WTC11 (cell line): ENCODE results near the gene ZNF280D. TPM values are rescaled to one million over a fixed set of nuclear protein-coding genes. Genes with fewer than 3 reads are reported as not detected.

Experiments
- ATAC-seq: fragments of 200-7000 bp; cut with Tn5 transposase; 2 replicates; pipeline ENCODE4 v1.10.0; 2021; ENCODE audit warnings: mild to moderate bottlenecking, moderate library complexity
- CTCF ChIA-PET: fragments of 300-600 bp; sonication (Branson Sonifier 250); formaldehyde crosslinking; loops from one replicate; lab custom pipeline; 2021; ENCODE audit warnings: antibody characterized with exemption; lab: Charles Lee
- POLR2A ChIA-PET: fragments of 350-600 bp; sonication (Branson Sonifier 250); formaldehyde crosslinking; loops from one replicate; lab custom pipeline; 2021; ENCODE audit warnings: antibody characterized with exemption; lab: Charles Lee
- DNase-seq: peaks from one replicate; pipeline ENCODE4 v3.0.0; 2021; ENCODE audit warnings: low spot score
- H3K27ac Mint-ChIP-seq: 2 replicates; pipeline ENCODE4 v1.8.0; 2021; ENCODE audit warnings: mixed read lengths
- H3K27me3 Mint-ChIP-seq: 2 replicates; pipeline ENCODE4 v1.8.0; 2021; ENCODE audit warnings: low read depth, mild to moderate bottlenecking, moderate library complexity, mixed read lengths
- H3K36me3 Mint-ChIP-seq: 2 replicates; pipeline ENCODE4 v1.8.0; 2021; ENCODE audit warnings: mixed read lengths
- H3K4me1 Mint-ChIP-seq: 2 replicates; pipeline ENCODE4 v1.8.0; 2022; ENCODE audit warnings: mixed read lengths
- H3K4me3 Mint-ChIP-seq: 2 replicates; pipeline ENCODE4 v1.8.0; 2021; ENCODE audit warnings: mild to moderate bottlenecking, moderate library complexity, mixed read lengths
- H3K9me3 Mint-ChIP-seq: 2 replicates; pipeline ENCODE4 v1.8.0; 2021; ENCODE audit warnings: mixed read lengths
- CBFB ChIP-seq: sonication (generic); formaldehyde crosslinking; IDR thresholded peaks from 2 replicates; pipeline ENCODE4 v1.8.1; 2022; ENCODE audit warnings: mild to moderate bottlenecking, low read depth, missing genetic modification reagents
- ESRRA ChIP-seq: sonication (generic); formaldehyde crosslinking; IDR thresholded peaks from 2 replicates; pipeline ENCODE4 v1.8.1; 2022; ENCODE audit warnings: mild to moderate bottlenecking, missing genetic modification reagents, borderline replicate concordance
- GABPB1 ChIP-seq: sonication (generic); formaldehyde crosslinking; IDR thresholded peaks from 2 replicates; pipeline ENCODE4 v1.8.1; 2023; ENCODE audit warnings: mild to moderate bottlenecking, missing genetic modification reagents
- IRF2 ChIP-seq: sonication (generic); formaldehyde crosslinking; IDR thresholded peaks from 2 replicates; pipeline ENCODE4 v1.8.0; 2022; ENCODE audit warnings: low read depth, missing genetic modification reagents, borderline replicate concordance
- MXD4 ChIP-seq: fragments of 250-450 bp; sonication (Bioruptor Pico); IDR thresholded peaks from 2 replicates; pipeline ENCODE4 v1.8.0; 2021; ENCODE audit warnings: mild to moderate bottlenecking, moderate library complexity, borderline replicate concordance
- OVOL2 ChIP-seq: fragments of 250-450 bp; sonication (Bioruptor Pico); IDR thresholded peaks from 2 replicates; pipeline ENCODE4 v1.9.0; 2021; ENCODE audit warnings: mild to moderate bottlenecking, borderline replicate concordance
- TEAD4 ChIP-seq: sonication (generic); formaldehyde crosslinking; IDR thresholded peaks from 2 replicates; pipeline ENCODE4 v1.8.0; 2022; ENCODE audit warnings: mild to moderate bottlenecking, missing genetic modification reagents
- ZNF317 ChIP-seq: sonication (generic); formaldehyde crosslinking; IDR thresholded peaks from 2 replicates; pipeline ENCODE4 v1.8.1; 2023; ENCODE audit warnings: low read depth, mild to moderate bottlenecking, moderate library complexity, missing genetic modification reagents, borderline replicate concordance
- total RNA-seq: library from RNA; stranded (reverse); gene quantifications from 3 replicates; pipeline ENCODE4 v1.2.3, GENCODE V29; 2021
- TF ChIP-seq, protein P1 (sequence below): sonication (generic); formaldehyde crosslinking; IDR thresholded peaks from 2 replicates; pipeline ENCODE4 v1.8.0; 2022; ENCODE audit warnings: mild to moderate bottlenecking, missing genetic modification reagents
- TF ChIP-seq, protein P2 (sequence below): sonication (generic); formaldehyde crosslinking; IDR thresholded peaks from 2 replicates; pipeline ENCODE4 v1.8.1; 2022; ENCODE audit warnings: mild to moderate bottlenecking, moderate library complexity, missing genetic modification reagents
- TF ChIP-seq, protein P3 (sequence below): fragments of 250-450 bp; sonication (Bioruptor Pico); IDR thresholded peaks from 2 replicates; pipeline ENCODE4 v1.8.0; 2021; ENCODE audit warnings: mild to moderate bottlenecking
- TF ChIP-seq, protein P4 (sequence below): fragments of 250-450 bp; sonication (Bioruptor Pico); IDR thresholded peaks from 2 replicates; pipeline ENCODE4 v1.9.0; 2021; ENCODE audit warnings: mild to moderate bottlenecking
- TF ChIP-seq, protein P5 (sequence below): fragments of 250-450 bp; sonication (Bioruptor Pico); IDR thresholded peaks from 2 replicates; pipeline ENCODE4 v1.9.0; 2021; ENCODE audit warnings: mild to moderate bottlenecking, borderline replicate concordance
- TF ChIP-seq, protein P6 (sequence below): sonication (generic); formaldehyde crosslinking; IDR thresholded peaks from 2 replicates; pipeline ENCODE4 v1.8.0; 2023; ENCODE audit warnings: mild to moderate bottlenecking, missing genetic modification reagents
- TF ChIP-seq, protein P7 (sequence below): sonication (generic); formaldehyde crosslinking; IDR thresholded peaks from 2 replicates; pipeline ENCODE4 v1.8.1; 2022; ENCODE audit warnings: low read depth, missing genetic modification reagents, borderline replicate concordance
- TF ChIP-seq, protein P8 (sequence below): sonication (generic); formaldehyde crosslinking; IDR thresholded peaks from 2 replicates; pipeline ENCODE4 v1.8.0; 2022; ENCODE audit warnings: mild to moderate bottlenecking, missing genetic modification reagents
- TF ChIP-seq, protein P9 (sequence below): fragments of 250-450 bp; sonication (Bioruptor Pico); IDR thresholded peaks from 2 replicates; pipeline ENCODE4 v2.1.2; 2022; ENCODE audit warnings: mild to moderate bottlenecking, moderate library complexity
- TF ChIP-seq, protein P10 (sequence below): sonication (generic); formaldehyde crosslinking; IDR thresholded peaks from 2 replicates; pipeline ENCODE4 v1.8.1; 2023; ENCODE audit warnings: mild to moderate bottlenecking, missing genetic modification reagents, moderate library complexity

ZNF280D gene
- total RNA-seq, 1 experiment from 2014 or later = 25.7 TPM

DNA sequence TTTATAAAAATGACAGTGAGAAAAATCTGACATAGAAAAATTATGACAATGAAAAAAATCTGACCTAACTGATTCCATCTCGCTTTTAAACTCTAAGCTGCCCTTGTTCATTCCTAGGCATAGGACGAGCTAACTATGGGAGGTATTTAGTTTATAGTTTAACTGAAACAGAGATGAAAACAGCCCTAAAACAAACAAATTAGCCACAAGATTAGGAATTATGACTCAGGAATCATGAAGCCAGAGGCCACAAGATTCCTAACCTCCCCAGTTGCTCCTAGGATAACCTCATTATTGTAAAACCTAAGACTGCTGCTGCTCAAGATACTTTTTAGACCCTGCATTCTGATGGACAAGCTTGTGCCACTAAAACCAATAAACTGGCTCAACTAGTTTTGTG, 145.6 kb downstream of the ZNF280D start (continued):
- TF ChIP-seq, protein P1, sequence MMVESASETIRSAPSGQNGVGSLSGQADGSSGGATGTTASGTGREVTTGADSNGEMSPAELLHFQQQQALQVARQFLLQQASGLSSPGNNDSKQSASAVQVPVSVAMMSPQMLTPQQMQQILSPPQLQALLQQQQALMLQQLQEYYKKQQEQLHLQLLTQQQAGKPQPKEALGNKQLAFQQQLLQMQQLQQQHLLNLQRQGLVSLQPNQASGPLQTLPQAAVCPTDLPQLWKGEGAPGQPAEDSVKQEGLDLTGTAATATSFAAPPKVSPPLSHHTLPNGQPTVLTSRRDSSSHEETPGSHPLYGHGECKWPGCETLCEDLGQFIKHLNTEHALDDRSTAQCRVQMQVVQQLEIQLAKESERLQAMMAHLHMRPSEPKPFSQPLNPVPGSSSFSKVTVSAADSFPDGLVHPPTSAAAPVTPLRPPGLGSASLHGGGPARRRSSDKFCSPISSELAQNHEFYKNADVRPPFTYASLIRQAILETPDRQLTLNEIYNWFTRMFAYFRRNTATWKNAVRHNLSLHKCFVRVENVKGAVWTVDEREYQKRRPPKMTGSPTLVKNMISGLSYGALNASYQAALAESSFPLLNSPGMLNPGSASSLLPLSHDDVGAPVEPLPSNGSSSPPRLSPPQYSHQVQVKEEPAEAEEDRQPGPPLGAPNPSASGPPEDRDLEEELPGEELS = no peak
- TF ChIP-seq IRF2 (CRISPR knock-in tag) = no peak

DNA sequence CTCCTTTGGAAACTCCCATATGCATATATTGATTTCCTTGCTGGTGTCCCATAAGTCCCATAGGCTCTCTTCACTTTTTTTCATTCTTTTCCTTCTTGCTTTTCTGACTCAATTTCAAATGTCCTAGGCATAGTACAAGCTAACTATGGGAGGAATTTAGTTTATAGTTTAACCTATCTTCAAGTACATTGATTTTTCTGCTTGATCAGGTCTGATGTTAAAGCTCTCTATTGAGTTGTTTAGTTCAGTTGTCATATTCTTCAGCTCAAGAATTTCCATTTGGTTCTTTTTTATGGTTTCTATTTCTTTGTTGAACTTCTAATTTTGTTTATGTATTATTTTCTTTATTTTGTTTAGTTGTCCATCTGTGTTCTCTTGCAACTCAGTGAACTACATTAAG, 147.1 kb downstream of the ZNF280D start:
- ChIA-PET CTCF (no interaction called here), POLR2A (no interaction called here)
- no peak for DNase-seq
- H3K27me3 Mint-ChIP-seq = no peaks in the 10 kb centered on the region; the same call in 1 of the 2 replicates
- H3K27ac Mint-ChIP-seq = no peak overlapping the region
- peaks cover 39% of the 10 kb centered on the region for H3K9me3 Mint-ChIP-seq
- H3K4me3 Mint-ChIP-seq = no peak overlapping the region
- peaks cover 10% of the 10 kb centered on the region for H3K36me3 Mint-ChIP-seq
- no peaks in the 10 kb centered on the region for H3K4me1 Mint-ChIP-seq
- ATAC-seq = no peak
- no peak for TF ChIP-seq GABPB1 (CRISPR knock-in tag)
- TF ChIP-seq TEAD4 = no peak
- TF ChIP-seq ZNF317 = no peak
- TF ChIP-seq, protein P2, sequence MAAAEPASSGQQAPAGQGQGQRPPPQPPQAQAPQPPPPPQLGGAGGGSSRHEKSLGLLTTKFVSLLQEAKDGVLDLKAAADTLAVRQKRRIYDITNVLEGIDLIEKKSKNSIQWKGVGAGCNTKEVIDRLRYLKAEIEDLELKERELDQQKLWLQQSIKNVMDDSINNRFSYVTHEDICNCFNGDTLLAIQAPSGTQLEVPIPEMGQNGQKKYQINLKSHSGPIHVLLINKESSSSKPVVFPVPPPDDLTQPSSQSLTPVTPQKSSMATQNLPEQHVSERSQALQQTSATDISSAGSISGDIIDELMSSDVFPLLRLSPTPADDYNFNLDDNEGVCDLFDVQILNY (CRISPR knock-in tag) = no peak
- TF ChIP-seq, protein P3, sequence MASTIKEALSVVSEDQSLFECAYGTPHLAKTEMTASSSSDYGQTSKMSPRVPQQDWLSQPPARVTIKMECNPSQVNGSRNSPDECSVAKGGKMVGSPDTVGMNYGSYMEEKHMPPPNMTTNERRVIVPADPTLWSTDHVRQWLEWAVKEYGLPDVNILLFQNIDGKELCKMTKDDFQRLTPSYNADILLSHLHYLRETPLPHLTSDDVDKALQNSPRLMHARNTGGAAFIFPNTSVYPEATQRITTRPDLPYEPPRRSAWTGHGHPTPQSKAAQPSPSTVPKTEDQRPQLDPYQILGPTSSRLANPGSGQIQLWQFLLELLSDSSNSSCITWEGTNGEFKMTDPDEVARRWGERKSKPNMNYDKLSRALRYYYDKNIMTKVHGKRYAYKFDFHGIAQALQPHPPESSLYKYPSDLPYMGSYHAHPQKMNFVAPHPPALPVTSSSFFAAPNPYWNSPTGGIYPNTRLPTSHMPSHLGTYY = no peak
- TF ChIP-seq, protein P4, sequence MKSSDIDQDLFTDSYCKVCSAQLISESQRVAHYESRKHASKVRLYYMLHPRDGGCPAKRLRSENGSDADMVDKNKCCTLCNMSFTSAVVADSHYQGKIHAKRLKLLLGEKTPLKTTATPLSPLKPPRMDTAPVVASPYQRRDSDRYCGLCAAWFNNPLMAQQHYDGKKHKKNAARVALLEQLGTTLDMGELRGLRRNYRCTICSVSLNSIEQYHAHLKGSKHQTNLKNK (CRISPR knock-in tag) = no peak
- TF ChIP-seq, protein P5, sequence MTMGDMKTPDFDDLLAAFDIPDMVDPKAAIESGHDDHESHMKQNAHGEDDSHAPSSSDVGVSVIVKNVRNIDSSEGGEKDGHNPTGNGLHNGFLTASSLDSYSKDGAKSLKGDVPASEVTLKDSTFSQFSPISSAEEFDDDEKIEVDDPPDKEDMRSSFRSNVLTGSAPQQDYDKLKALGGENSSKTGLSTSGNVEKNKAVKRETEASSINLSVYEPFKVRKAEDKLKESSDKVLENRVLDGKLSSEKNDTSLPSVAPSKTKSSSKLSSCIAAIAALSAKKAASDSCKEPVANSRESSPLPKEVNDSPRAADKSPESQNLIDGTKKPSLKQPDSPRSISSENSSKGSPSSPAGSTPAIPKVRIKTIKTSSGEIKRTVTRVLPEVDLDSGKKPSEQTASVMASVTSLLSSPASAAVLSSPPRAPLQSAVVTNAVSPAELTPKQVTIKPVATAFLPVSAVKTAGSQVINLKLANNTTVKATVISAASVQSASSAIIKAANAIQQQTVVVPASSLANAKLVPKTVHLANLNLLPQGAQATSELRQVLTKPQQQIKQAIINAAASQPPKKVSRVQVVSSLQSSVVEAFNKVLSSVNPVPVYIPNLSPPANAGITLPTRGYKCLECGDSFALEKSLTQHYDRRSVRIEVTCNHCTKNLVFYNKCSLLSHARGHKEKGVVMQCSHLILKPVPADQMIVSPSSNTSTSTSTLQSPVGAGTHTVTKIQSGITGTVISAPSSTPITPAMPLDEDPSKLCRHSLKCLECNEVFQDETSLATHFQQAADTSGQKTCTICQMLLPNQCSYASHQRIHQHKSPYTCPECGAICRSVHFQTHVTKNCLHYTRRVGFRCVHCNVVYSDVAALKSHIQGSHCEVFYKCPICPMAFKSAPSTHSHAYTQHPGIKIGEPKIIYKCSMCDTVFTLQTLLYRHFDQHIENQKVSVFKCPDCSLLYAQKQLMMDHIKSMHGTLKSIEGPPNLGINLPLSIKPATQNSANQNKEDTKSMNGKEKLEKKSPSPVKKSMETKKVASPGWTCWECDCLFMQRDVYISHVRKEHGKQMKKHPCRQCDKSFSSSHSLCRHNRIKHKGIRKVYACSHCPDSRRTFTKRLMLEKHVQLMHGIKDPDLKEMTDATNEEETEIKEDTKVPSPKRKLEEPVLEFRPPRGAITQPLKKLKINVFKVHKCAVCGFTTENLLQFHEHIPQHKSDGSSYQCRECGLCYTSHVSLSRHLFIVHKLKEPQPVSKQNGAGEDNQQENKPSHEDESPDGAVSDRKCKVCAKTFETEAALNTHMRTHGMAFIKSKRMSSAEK = no peak
- no peak for TF ChIP-seq MXD4
- no peak for TF ChIP-seq OVOL2 (CRISPR knock-in tag)
- TF ChIP-seq, protein P6, sequence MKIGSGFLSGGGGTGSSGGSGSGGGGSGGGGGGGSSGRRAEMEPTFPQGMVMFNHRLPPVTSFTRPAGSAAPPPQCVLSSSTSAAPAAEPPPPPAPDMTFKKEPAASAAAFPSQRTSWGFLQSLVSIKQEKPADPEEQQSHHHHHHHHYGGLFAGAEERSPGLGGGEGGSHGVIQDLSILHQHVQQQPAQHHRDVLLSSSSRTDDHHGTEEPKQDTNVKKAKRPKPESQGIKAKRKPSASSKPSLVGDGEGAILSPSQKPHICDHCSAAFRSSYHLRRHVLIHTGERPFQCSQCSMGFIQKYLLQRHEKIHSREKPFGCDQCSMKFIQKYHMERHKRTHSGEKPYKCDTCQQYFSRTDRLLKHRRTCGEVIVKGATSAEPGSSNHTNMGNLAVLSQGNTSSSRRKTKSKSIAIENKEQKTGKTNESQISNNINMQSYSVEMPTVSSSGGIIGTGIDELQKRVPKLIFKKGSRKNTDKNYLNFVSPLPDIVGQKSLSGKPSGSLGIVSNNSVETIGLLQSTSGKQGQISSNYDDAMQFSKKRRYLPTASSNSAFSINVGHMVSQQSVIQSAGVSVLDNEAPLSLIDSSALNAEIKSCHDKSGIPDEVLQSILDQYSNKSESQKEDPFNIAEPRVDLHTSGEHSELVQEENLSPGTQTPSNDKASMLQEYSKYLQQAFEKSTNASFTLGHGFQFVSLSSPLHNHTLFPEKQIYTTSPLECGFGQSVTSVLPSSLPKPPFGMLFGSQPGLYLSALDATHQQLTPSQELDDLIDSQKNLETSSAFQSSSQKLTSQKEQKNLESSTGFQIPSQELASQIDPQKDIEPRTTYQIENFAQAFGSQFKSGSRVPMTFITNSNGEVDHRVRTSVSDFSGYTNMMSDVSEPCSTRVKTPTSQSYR (CRISPR knock-in tag) = no peak
- TF ChIP-seq, protein P7, sequence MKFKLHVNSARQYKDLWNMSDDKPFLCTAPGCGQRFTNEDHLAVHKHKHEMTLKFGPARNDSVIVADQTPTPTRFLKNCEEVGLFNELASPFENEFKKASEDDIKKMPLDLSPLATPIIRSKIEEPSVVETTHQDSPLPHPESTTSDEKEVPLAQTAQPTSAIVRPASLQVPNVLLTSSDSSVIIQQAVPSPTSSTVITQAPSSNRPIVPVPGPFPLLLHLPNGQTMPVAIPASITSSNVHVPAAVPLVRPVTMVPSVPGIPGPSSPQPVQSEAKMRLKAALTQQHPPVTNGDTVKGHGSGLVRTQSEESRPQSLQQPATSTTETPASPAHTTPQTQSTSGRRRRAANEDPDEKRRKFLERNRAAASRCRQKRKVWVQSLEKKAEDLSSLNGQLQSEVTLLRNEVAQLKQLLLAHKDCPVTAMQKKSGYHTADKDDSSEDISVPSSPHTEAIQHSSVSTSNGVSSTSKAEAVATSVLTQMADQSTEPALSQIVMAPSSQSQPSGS = no peak
- TF ChIP-seq, protein P8, sequence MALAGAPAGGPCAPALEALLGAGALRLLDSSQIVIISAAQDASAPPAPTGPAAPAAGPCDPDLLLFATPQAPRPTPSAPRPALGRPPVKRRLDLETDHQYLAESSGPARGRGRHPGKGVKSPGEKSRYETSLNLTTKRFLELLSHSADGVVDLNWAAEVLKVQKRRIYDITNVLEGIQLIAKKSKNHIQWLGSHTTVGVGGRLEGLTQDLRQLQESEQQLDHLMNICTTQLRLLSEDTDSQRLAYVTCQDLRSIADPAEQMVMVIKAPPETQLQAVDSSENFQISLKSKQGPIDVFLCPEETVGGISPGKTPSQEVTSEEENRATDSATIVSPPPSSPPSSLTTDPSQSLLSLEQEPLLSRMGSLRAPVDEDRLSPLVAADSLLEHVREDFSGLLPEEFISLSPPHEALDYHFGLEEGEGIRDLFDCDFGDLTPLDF (CRISPR knock-in tag) = no peak
- TF ChIP-seq ESRRA (CRISPR knock-in tag) = no peak
- TF ChIP-seq CBFB (CRISPR knock-in tag) = no peak
- TF ChIP-seq, protein P9, sequence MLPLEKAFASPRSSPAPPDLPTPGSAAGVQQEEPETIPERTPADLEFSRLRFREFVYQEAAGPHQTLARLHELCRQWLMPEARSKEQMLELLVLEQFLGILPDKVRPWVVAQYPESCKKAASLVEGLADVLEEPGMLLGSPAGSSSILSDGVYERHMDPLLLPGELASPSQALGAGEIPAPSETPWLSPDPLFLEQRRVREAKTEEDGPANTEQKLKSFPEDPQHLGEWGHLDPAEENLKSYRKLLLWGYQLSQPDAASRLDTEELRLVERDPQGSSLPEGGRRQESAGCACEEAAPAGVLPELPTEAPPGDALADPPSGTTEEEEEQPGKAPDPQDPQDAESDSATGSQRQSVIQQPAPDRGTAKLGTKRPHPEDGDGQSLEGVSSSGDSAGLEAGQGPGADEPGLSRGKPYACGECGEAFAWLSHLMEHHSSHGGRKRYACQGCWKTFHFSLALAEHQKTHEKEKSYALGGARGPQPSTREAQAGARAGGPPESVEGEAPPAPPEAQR = no peak
- TF ChIP-seq, protein P10, sequence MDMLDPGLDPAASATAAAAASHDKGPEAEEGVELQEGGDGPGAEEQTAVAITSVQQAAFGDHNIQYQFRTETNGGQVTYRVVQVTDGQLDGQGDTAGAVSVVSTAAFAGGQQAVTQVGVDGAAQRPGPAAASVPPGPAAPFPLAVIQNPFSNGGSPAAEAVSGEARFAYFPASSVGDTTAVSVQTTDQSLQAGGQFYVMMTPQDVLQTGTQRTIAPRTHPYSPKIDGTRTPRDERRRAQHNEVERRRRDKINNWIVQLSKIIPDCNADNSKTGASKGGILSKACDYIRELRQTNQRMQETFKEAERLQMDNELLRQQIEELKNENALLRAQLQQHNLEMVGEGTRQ (CRISPR knock-in tag) = no peak
